Activated naive CD4-positive, alpha-beta T cell treated with Interleukin-2 at 50 U/mL for 16 hours (primary cell): ENCODE results near the gene RAB6B.
"Not testable (repeated sequence)": the region's sequence is repeated elsewhere in the genome, so short reads cannot be mapped to it uniquely, and the experiment has no call there.

Source experiments
- DNase-seq: peaks from one replicate; pipeline ENCODE4 v3.0.0-alpha.2; 2020

Gene RAB6B

DNA sequence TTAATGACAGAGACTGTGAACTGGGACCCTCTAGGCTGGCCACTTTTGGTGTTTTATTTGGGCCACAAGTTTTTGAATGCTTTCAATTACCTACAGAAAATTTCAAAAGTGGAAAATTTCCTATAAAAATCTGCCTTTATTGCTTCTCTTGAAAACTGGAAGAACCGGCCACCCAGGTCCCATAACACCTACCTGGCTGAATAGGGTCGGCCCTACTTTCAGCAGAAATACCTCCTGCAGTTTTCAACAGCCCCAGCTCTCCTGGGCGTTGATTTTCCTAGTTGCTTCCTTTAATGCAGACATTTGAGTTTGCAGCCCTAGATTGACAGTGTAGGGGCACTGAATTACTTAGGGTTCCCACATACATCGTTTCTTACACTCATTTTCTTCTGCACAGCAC lies 90.8 kb downstream of the RAB6B start:
- DNase-seq = no peak

- DNase-seq = no peak
Measured at GRCh38 chr3:133803469-133803868, 92.2 kb downstream of the RAB6B start.

- DNase-seq = no peak
Measured at GRCh38 chr3:133799794-133800585, 95.7 kb downstream of the RAB6B start.

DNA sequence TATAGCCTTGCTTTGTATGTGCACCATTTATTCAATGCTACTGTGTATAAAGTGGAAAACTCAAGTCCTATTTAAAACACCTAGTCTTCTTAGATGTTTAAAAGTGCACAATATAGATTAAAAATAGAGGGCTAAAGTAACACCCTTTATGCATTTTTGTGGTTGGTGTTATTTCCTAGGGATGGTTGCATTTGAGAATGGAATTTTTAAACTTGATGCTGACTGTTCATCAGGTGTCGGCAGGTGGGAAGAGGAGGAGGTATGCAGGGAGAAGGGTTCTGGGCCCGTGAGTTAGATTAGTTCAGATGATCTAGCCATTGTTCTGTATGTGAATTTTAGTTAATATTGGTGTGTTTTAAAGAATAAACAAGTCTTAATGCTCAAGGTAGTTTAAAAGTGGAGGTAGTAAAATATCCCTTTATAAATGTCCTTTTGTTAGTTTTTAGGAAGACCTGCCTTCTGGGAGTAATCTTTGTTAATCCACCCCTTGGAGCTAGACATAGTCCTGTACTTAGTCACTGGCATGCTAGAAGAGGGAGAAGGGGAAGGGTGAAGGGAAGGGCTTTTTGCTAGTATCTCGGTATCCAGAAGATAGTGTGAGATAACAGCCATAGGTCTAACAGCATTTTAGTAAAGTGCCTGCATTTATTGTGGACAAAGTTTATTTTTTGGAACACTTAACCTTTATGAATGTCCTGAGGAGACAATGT lies 98.1 kb downstream of the RAB6B start:
- no peak for DNase-seq

- DNase-seq = no peak
Measured at GRCh38 chr3:133792171-133792763, 103.4 kb downstream of the RAB6B start.

DNA sequence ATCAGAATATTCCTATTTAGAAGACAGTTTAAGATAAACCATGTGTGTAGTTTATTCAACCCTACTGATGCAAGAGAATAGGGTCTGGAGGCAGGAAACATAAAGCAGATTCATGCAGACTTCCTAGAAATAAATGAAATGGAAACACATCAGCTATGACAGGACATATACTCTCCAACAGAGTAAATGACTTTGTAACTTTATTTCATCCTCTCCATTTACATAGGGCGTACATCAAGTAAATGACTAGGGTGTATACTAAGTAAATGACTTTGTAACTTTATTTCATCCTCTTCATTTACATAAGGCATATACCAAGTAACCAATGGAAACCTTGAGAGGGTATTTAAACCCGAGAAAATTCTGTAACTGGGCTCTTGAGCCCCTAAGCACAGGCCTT lies 107.7 kb downstream of the RAB6B start:
- no peak for DNase-seq

GRCh38 chr3:133783762-133784161 lies 111.9 kb downstream of the RAB6B start:
- no peak for DNase-seq

DNA sequence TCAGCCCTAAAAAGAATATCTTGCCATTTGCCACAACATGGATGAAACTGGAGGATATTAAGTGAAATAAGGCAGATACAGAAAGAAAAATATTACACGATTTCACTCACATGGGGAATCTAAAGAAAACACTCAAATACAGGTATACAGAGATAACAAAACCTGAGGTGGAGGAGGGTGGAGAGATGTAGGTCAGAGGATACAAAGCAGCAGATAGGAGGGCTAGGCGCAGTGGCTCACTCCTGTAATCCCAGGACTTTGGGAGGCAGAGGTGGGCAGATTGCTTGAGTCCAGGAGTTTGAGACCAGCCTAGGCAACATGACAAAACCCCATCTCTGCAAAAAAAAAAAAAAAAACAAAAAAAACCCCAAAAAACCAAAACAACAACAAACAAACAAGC lies 113.2 kb downstream of the RAB6B start:
- DNase-seq = no peak

DNA sequence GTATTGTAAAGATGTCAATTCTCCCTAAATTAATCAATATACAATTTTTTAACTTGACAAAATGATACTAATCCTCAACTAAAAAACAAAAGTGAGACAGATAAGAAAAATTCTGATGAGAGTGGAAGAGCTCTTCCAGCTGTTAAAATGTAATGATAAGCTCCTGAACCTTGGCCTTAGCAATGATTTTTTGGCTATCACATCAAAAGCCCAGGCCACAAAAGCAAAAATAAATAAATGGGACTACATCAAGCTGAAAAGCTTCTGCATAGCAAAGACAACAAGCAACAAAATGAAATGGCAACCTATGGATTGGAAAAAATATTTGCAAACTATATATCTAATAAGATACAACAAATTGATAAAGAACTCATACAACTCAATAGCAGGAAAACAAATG lies 114.1 kb downstream of the RAB6B start:
- DNase-seq = no peak

DNA sequence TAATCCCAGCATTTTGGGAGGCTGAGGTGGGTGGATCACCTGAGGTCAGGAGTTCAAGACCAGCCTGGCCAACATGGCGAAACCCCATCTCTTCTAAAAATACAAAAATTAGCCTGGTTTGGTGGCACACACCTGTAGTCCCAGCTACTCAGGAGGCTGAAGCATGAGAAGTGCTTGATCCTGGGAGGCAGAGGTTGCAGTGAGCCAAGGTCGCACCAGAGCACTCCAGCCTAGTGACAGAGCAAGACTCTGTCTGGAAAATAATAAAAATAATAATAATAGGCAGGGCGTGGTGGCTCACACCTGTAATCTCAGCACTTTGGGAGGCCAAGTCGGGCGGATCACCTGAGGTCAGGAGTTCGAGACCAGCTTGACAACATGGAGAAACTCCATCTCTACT lies 114.9 kb downstream of the RAB6B start:
- not testable (repeated sequence) for DNase-seq

DNA sequence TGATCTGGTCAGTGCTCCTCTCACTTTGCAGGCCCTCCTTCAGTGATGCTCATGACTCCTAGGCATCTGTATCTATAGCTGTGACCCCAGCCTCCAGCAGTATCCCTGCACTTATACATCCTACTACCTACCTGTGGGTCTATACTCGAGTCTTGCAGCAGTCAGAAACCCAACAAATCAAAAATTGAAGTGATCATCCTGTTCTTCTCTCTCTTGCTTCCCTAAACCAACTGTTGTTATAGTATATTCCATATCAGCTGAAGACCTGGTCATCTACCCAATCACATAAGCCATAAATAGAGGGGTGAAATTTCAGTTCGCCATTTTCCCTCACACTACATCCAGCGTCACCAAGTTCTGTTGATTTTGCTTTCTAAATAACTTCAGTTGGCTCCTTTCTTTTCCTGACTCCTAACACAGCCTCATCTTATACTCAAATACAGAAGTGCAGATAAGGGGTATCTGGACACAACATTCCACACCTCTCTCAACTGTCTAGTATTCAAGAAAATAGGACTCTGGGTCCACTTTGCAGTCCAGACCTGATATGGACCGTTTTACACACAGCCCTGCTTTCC lies 116.0 kb downstream of the RAB6B start:
- no peak for DNase-seq

DNA sequence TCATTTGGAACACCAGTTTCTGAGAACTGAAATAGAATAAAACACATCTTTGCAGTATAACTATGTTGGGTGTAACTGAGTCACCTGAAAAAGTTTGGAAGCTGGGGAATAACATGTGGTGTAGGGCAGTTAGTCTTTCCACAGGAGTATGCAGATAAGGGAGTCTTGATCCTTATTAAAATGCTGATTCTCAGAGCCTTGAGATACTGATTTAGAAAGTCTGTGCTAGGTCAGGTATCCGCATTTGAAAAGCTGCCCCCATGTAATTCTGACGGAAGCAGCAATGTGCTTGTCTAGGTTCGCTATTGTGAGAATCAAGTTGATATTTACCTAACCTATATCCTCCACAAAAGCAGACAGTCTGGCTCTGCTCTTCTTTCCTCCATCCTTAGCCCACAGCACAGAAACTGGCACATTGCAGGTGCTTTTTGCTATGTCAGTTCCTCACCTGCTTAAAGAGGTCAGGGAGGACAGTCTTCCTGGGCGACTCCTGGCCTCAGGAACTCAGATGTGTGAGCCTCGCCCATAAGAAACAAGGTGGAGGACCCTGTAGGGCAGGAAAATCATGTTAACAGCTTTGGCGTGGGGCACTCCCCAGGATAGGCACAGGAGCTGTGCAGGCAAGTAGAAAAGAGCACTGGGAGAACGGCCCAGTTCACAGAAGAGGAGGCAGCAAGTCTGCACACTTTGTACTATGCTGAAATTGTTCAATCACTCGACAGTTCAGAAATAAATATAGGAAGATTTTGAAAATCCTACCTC lies 117.7 kb downstream of the RAB6B start:
- DNase-seq = no peak

GRCh38 chr3:133776794-133777438 lies 118.8 kb downstream of the RAB6B start:
- DNase-seq = no peak

DNA sequence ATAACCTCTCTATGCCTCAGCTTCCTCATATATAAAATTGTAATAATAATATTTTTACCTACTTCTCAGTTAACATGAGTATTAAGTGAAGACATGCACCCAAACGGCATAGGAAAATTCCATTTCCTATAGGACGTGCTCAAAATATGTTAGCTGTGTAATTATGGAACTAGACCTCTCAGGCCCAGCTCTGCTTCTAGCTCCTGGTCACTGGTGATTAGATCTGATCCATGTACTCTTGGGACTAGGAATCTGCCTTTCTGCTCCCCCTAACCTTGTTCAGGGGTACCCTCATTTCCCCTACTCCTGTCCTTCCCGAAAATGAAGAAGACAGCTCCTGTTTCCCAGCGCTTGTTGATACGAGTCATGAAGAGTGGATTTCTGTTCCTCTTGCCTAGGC lies 119.8 kb downstream of the RAB6B start:
- DNase-seq = no peak

DNA sequence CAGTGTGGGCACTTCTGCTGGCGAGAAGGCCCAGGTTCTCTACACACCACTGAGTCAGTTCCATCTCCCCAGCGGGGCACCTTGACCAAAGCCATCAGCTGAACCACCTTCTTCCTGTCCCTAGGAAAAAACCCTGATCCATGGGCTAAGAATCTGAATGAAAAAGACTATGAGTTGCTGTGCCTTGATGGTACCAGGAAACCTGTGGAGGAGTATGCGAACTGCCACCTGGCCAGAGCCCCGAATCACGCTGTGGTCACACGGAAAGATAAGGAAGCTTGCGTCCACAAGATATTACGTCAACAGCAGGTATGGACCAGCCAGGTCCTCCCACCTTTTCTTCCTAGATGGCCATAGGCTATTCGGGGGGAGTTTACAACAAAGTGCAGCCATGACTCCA lies 120.4 kb downstream of the RAB6B start:
- DNase-seq = no peak
